Neutrophil (primary cell): ENCODE measurements around the gene INIP.
A peak's percentile ranks its signal among the peaks of the same experiment; 100 is the strongest.
"Not testable (repeated sequence)": the region's sequence is repeated elsewhere in the genome, so short reads cannot be mapped to it uniquely, and the experiment has no call there.

ENCODE experiments used
- H3K27ac ChIP-seq: fragments of 200-600 bp; sonication (generic); 2 replicates; pipeline ENCODE4 v1.5.1; 2016; ENCODE audit warnings: mild to moderate bottlenecking, moderate library complexity
- H3K27me3 ChIP-seq: fragments of 200-600 bp; sonication (generic); 2 replicates; pipeline ENCODE4 v1.6.0; 2016; ENCODE audit warnings: mild to moderate bottlenecking
- H3K36me3 ChIP-seq: fragments of 200-600 bp; sonication (generic); 2 replicates; pipeline ENCODE4 v1.5.1; 2017
- H3K4me1 ChIP-seq, 2 experiments: fragments of 200-600 bp in 1 of 2; sonication (generic) in 1 of 2; 1 replicate in 1 of 2; 2 replicates in 1 of 2; pipeline versions ENCODE4 v1.5.1 to v1.6.1; 2013 to 2016; ENCODE audit warnings: low read depth in 1 of 2, low read length in 1 of 2, mild to moderate bottlenecking in 1 of 2, moderate library complexity in 1 of 2; ENCODE audit not compliant: control insufficient read depth in 1 of 2, insufficient read depth in 1 of 2
- H3K4me3 ChIP-seq, 2 experiments: fragments of 200-600 bp in 1 of 2; sonication (generic) in 1 of 2; 1 replicate in 1 of 2; 2 replicates in 1 of 2; pipeline ENCODE4 v1.5.1; 2013 to 2016; ENCODE audit warnings: low read depth in 1 of 2, low read length in 1 of 2, mild to moderate bottlenecking in 1 of 2, moderate library complexity in 1 of 2
- H3K9me3 ChIP-seq: fragments of 200-600 bp; sonication (generic); 2 replicates; pipeline ENCODE4 v1.5.1; 2016
- CTCF ChIP-seq: fragments of 200-600 bp; sonication (generic); IDR thresholded peaks from 2 replicates; pipeline ENCODE4 v1.5.1; 2016; ENCODE audit warnings: antibody characterized with exemption

Gene INIP

GRCh38 chr9:112734892-112735291 lies 17.0 kb upstream of the INIP start:
- no peak overlapping the region for H3K27ac ChIP-seq
- no peak for TF ChIP-seq CTCF
- H3K4me3 ChIP-seq, result no peak overlapping the region
- H3K36me3 ChIP-seq, result no peaks in the 10 kb centered on the region
- H3K9me3 ChIP-seq, result no peaks in the 10 kb centered on the region
- H3K27me3 ChIP-seq, result no peaks in the 10 kb centered on the region
- no peaks in the 10 kb centered on the region for H3K4me1 ChIP-seq

- no peak overlapping the region for H3K4me3 ChIP-seq
- H3K9me3 ChIP-seq, result no peaks in the 10 kb centered on the region
- TF ChIP-seq CTCF, result no peak
- H3K27ac ChIP-seq, result no peak overlapping the region
- H3K27me3 ChIP-seq, result no peaks in the 10 kb centered on the region
- no peaks in the 10 kb centered on the region for H3K36me3 ChIP-seq
- H3K4me1 ChIP-seq, result peaks cover 0 to 5% of the 10 kb centered on the region in 2 experiments
These were observed 14.1 kb upstream of the INIP start for GRCh38 chr9:112731971-112732370.

GRCh38 chr9:112728401-112728800 lies 10.5 kb upstream of the INIP start:
- H3K27me3 ChIP-seq, result no peaks in the 10 kb centered on the region
- no peaks in the 10 kb centered on the region for H3K9me3 ChIP-seq
- H3K27ac ChIP-seq, result no peak overlapping the region
- peaks cover 0 to 15% of the 10 kb centered on the region in 2 experiments for H3K4me1 ChIP-seq
- TF ChIP-seq CTCF, result no peak
- H3K36me3 ChIP-seq, result no peaks in the 10 kb centered on the region
- no peak overlapping the region for H3K4me3 ChIP-seq

- Histone ChIP-seq H3K4me3 (no peak overlapping the region), H3K36me3 (no peaks in the 10 kb centered on the region), H3K27me3 (no peaks in the 10 kb centered on the region), H3K4me1 (peaks cover 0 to 15% of the 10 kb centered on the region in 2 experiments), H3K9me3 (no peaks in the 10 kb centered on the region), H3K27ac (peak overlapping the region; percentile 79)
- TF ChIP-seq CTCF, result no peak
These were observed 8.5 kb upstream of the INIP start for GRCh38 chr9:112726428-112726827.

- Histone ChIP-seq H3K4me1 (peaks cover 0 to 15% of the 10 kb centered on the region in 2 experiments), H3K27ac (no peak overlapping the region), H3K36me3 (no peaks in the 10 kb centered on the region), H3K9me3 (no peaks in the 10 kb centered on the region), H3K27me3 (no peaks in the 10 kb centered on the region), H3K4me3 (no peak overlapping the region)
- TF ChIP-seq CTCF, result no peak
These were observed 8.0 kb upstream of the INIP start for GRCh38 chr9:112725961-112726360.

GRCh38 chr9:112722749-112723148 lies 4.8 kb upstream of the INIP start:
- H3K27ac ChIP-seq, H3K9me3 ChIP-seq, H3K4me3 ChIP-seq, H3K27me3 ChIP-seq, H3K36me3 ChIP-seq: not testable (repeated sequence)
- peaks cover 3 to 22% of the 10 kb centered on the region in 2 experiments for H3K4me1 ChIP-seq
